SK-N-SH treated with all-trans-retinoic acid at 6 μM for 48 hours (cell line): ENCODE data around the gene PCNT.

Source experiments
- ATAC-seq: fragments of 200-7000 bp; cut with Tn5 transposase; 3 replicates; pipeline ENCODE4 v1.9.1; 2020; ENCODE audit warnings: mild to moderate bottlenecking, moderate library complexity
- ARNTL ChIP-seq: fragments of 450-650 bp; formaldehyde crosslinking; IDR thresholded peaks from 2 replicates; pipeline ENCODE4 v1.5.0; 2020; ENCODE audit warnings: low read depth, mild to moderate bottlenecking, moderate library complexity, borderline replicate concordance
- BACH2 ChIP-seq: fragments of 250-450 bp; sonication (Bioruptor Pico); IDR thresholded peaks from 2 replicates; pipeline ENCODE4 v1.9.0; 2021; ENCODE audit warnings: mild to moderate bottlenecking, borderline replicate concordance
- CSDC2 ChIP-seq: fragments of 250-450 bp; sonication (Bioruptor Pico); IDR thresholded peaks from 2 replicates; pipeline ENCODE4 v1.5.0; 2020; ENCODE audit warnings: mild to moderate bottlenecking, moderate library complexity
- ESRRG ChIP-seq: fragments of 250-450 bp; sonication (Bioruptor Pico); IDR thresholded peaks from 2 replicates; pipeline ENCODE4 v1.6.1; 2021; ENCODE audit warnings: mild to moderate bottlenecking
- GLIS3 ChIP-seq: fragments of 250-450 bp; sonication (Bioruptor Pico); IDR thresholded peaks from 2 replicates; pipeline ENCODE4 v1.5.0; 2020; ENCODE audit warnings: mild to moderate bottlenecking, moderate library complexity
- ISL1 ChIP-seq: fragments of 250-450 bp; sonication (Bioruptor Pico); IDR thresholded peaks from 2 replicates; pipeline ENCODE4 v2.1.2; 2022; ENCODE audit warnings: mild to moderate bottlenecking, moderate library complexity
- OSR1 ChIP-seq: fragments of 250-450 bp; sonication (Bioruptor Pico); IDR thresholded peaks from 2 replicates; pipeline ENCODE4 v1.8.0; 2022; ENCODE audit warnings: moderate library complexity, mild to moderate bottlenecking, inconsistent platforms
- PPARA ChIP-seq: fragments of 250-450 bp; sonication (Bioruptor Pico); IDR thresholded peaks from 2 replicates; pipeline ENCODE4 v1.5.0; 2020; ENCODE audit warnings: mild to moderate bottlenecking, borderline replicate concordance
- RARB ChIP-seq: fragments of 250-450 bp; sonication (Bioruptor Pico); IDR thresholded peaks from 2 replicates; pipeline ENCODE4 v1.8.0; 2021; ENCODE audit warnings: mild to moderate bottlenecking, moderate library complexity
- TCF4 ChIP-seq: fragments of 250-450 bp; sonication (Bioruptor Pico); IDR thresholded peaks from 2 replicates; pipeline ENCODE4 v1.8.0; 2021; ENCODE audit warnings: mild to moderate bottlenecking, moderate library complexity, borderline replicate concordance
- TOX ChIP-seq: fragments of 250-450 bp; sonication (Bioruptor Pico); IDR thresholded peaks from 2 replicates; pipeline ENCODE4 v1.8.0; 2021; ENCODE audit warnings: mild to moderate bottlenecking, moderate library complexity, borderline replicate concordance
- TSHZ2 ChIP-seq: fragments of 250-450 bp; sonication (Bioruptor Pico); IDR thresholded peaks from 2 replicates; pipeline ENCODE4 v1.5.0; 2020; ENCODE audit warnings: mild to moderate bottlenecking, moderate library complexity
- ZC3H10 ChIP-seq: fragments of 250-450 bp; sonication (Bioruptor Pico); IDR thresholded peaks from 2 replicates; pipeline ENCODE4 v1.5.1; 2021; ENCODE audit warnings: mild to moderate bottlenecking, moderate library complexity
- ZFP3 ChIP-seq: fragments of 250-450 bp; sonication (Bioruptor Pico); IDR thresholded peaks from 2 replicates; pipeline ENCODE4 v1.5.0; 2020; ENCODE audit warnings: mild to moderate bottlenecking, moderate library complexity
- ZFP30 ChIP-seq: fragments of 450-650 bp; formaldehyde crosslinking; IDR thresholded peaks from 2 replicates; pipeline ENCODE4 v1.5.0; 2022; ENCODE audit warnings: mild to moderate bottlenecking, moderate library complexity
- ZNF565 ChIP-seq: fragments of 450-650 bp; formaldehyde crosslinking; conservative IDR thresholded peaks from 2 replicates; pipeline ENCODE4 v1.5.0; 2020; ENCODE audit warnings: low read depth, mild to moderate bottlenecking, moderate library complexity
- ZNF70 ChIP-seq: fragments of 450-650 bp; formaldehyde crosslinking; IDR thresholded peaks from 2 replicates; pipeline ENCODE4 v1.5.0; 2020; ENCODE audit warnings: mild to moderate bottlenecking, moderate library complexity
- ZNF8 ChIP-seq: fragments of 450-650 bp; formaldehyde crosslinking; IDR thresholded peaks from 2 replicates; pipeline ENCODE4 v1.5.0; 2020; ENCODE audit warnings: mild to moderate bottlenecking, moderate library complexity
- TF ChIP-seq, protein P1 (sequence below): fragments of 250-450 bp; sonication (Bioruptor Pico); IDR thresholded peaks from 2 replicates; pipeline ENCODE4 v1.5.1; 2020; ENCODE audit warnings: low read depth, mild to moderate bottlenecking, moderate library complexity
- TF ChIP-seq, protein P2 (sequence below): fragments of 250-450 bp; sonication (Bioruptor Pico); IDR thresholded peaks from 2 replicates; pipeline ENCODE4 v1.5.1; 2021; ENCODE audit warnings: mild to moderate bottlenecking, moderate library complexity
- TF ChIP-seq, protein P3 (sequence below): fragments of 250-450 bp; sonication (Bioruptor Pico); IDR thresholded peaks from 2 replicates; pipeline ENCODE4 v1.8.0; 2020; ENCODE audit warnings: mild to moderate bottlenecking, moderate library complexity, borderline replicate concordance
- TF ChIP-seq, protein P4 (sequence below): fragments of 250-450 bp; sonication (Bioruptor Pico); IDR thresholded peaks from 2 replicates; pipeline ENCODE4 v1.8.0; 2021; ENCODE audit warnings: low read depth, mild to moderate bottlenecking, moderate library complexity, borderline replicate concordance

PCNT gene

GRCh38 chr21:46438241-46438640 lies 114.3 kb downstream of the PCNT start:
- TF ChIP-seq PPARA (CRISPR knock-in tag) (no peak), BACH2 (CRISPR knock-in tag) (no peak), TSHZ2 (no peak), ISL1 (no peak), ESRRG (CRISPR knock-in tag) (no peak), ZFP30 (CRISPR knock-in tag) (no peak), ZFP3 (CRISPR knock-in tag) (no peak), OSR1 (CRISPR knock-in tag) (no peak), ZNF565 (no peak), ZNF70 (CRISPR knock-in tag) (no peak), TCF4 (CRISPR knock-in tag) (no peak), ZC3H10 (CRISPR knock-in tag) (no peak), ZNF8 (no peak), RARB (CRISPR knock-in tag) (no peak), CSDC2 (CRISPR knock-in tag) (no peak), ARNTL (CRISPR knock-in tag) (no peak), TOX (no peak)
- TF ChIP-seq, protein P1, sequence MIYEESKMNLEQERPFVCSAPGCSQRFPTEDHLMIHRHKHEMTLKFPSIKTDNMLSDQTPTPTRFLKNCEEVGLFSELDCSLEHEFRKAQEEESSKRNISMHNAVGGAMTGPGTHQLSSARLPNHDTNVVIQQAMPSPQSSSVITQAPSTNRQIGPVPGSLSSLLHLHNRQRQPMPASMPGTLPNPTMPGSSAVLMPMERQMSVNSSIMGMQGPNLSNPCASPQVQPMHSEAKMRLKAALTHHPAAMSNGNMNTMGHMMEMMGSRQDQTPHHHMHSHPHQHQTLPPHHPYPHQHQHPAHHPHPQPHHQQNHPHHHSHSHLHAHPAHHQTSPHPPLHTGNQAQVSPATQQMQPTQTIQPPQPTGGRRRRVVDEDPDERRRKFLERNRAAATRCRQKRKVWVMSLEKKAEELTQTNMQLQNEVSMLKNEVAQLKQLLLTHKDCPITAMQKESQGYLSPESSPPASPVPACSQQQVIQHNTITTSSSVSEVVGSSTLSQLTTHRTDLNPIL, result no peak
- TF ChIP-seq, protein P2, sequence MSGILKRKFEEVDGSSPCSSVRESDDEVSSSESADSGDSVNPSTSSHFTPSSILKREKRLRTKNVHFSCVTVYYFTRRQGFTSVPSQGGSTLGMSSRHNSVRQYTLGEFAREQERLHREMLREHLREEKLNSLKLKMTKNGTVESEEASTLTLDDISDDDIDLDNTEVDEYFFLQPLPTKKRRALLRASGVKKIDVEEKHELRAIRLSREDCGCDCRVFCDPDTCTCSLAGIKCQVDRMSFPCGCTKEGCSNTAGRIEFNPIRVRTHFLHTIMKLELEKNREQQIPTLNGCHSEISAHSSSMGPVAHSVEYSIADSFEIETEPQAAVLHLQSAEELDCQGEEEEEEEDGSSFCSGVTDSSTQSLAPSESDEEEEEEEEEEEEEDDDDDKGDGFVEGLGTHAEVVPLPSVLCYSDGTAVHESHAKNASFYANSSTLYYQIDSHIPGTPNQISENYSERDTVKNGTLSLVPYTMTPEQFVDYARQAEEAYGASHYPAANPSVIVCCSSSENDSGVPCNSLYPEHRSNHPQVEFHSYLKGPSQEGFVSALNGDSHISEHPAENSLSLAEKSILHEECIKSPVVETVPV, result no peak
- TF ChIP-seq, protein P3, sequence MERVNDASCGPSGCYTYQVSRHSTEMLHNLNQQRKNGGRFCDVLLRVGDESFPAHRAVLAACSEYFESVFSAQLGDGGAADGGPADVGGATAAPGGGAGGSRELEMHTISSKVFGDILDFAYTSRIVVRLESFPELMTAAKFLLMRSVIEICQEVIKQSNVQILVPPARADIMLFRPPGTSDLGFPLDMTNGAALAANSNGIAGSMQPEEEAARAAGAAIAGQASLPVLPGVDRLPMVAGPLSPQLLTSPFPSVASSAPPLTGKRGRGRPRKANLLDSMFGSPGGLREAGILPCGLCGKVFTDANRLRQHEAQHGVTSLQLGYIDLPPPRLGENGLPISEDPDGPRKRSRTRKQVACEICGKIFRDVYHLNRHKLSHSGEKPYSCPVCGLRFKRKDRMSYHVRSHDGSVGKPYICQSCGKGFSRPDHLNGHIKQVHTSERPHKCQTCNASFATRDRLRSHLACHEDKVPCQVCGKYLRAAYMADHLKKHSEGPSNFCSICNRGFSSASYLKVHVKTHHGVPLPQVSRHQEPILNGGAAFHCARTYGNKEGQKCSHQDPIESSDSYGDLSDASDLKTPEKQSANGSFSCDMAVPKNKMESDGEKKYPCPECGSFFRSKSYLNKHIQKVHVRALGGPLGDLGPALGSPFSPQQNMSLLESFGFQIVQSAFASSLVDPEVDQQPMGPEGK (CRISPR knock-in tag), result no peak
- ATAC-seq, result no peak

DNA sequence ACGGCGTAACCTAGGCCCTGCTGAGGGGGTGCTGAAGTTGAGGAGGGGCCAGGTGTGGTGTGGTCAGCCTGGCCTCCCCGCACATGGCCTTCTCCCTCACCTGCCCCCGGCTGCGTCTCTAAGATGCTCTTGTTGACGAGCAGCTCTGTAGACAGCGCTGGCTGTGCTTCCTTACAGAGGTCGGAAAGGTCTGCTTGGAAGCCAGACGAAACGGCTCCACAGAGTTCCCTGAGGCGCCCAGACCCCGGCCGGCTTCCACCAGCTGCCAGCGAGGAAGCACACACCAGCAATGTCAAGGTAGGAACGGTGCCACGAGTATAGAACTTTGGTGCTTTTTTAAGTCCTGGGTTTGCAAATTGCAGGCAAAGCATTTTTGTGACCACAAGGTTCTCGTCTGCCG lies 116.0 kb downstream of the PCNT start:
- ATAC-seq, result no peak
- no peak for TF ChIP-seq ZFP3 (CRISPR knock-in tag)

- ATAC-seq, result no peak
- TF ChIP-seq ESRRG (CRISPR knock-in tag), result no peak
- TF ChIP-seq GLIS3, result no peak
- TF ChIP-seq TSHZ2, result no peak
- TF ChIP-seq, protein P4, sequence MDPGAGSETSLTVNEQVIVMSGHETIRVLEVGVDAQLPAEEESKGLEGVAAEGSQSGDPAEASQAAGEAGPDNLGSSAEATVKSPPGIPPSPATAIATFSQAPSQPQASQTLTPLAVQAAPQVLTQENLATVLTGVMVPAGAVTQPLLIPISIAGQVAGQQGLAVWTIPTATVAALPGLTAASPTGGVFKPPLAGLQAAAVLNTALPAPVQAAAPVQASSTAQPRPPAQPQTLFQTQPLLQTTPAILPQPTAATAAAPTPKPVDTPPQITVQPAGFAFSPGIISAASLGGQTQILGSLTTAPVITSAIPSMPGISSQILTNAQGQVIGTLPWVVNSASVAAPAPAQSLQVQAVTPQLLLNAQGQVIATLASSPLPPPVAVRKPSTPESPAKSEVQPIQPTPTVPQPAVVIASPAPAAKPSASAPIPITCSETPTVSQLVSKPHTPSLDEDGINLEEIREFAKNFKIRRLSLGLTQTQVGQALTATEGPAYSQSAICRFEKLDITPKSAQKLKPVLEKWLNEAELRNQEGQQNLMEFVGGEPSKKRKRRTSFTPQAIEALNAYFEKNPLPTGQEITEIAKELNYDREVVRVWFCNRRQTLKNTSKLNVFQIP, result no peak
- no peak for TF ChIP-seq ARNTL (CRISPR knock-in tag)
- TF ChIP-seq RARB (CRISPR knock-in tag), result no peak
- TF ChIP-seq, protein P1, result no peak
- no peak for TF ChIP-seq TOX
- no peak for TF ChIP-seq TCF4 (CRISPR knock-in tag)
- no peak for TF ChIP-seq OSR1 (CRISPR knock-in tag)
- TF ChIP-seq ZC3H10 (CRISPR knock-in tag), result no peak
Observed at GRCh38 chr21:46441331-46441730, 117.4 kb downstream of the PCNT start.
